Measurements from ENCODE around the gene KNSTRN. TPM values are rescaled to one million over a fixed set of nuclear protein-coding genes. Genes with fewer than 3 reads are reported as not detected.

KNSTRN gene
- total and polyA plus RNA-seq, 2 of the 8 experiments (the other 6 are each of a cell fraction or from before 2014, with no cell fraction given) = 25.1 to 79.4 TPM

- TF ChIP-seq CTBP2 (IDR thresholded peaks at IDR 0.05; ENCODE audit: borderline replicate concordance, insufficient read depth, insufficient read length, low read length) (no peak), POLR2AphosphoS5 (IDR thresholded peaks at IDR 0.05; ENCODE audit: low read depth, low read length) (no peak), HDAC2 (IDR thresholded peaks at IDR 0.05; ENCODE audit: borderline replicate concordance in 1 of 2, low read depth in 2 of 2, low read length in 2 of 2) (no peak; a peak in 1 of 4 replicates), RBBP5 (IDR thresholded peaks at IDR 0.05; ENCODE audit: borderline replicate concordance, low read depth, low read length) (peak; percentile 68), SUZ12 (IDR thresholded peaks at IDR 0.05; ENCODE audit: low read length) (no peak), POLR2A (IDR thresholded peaks at IDR 0.05; ENCODE audit: control extremely low read depth in 1 of 2, low read depth in 2 of 2, low read length in 2 of 2) (peak in 1 of 2 experiments; percentile 42; a peak in 1 of 3 replicates), ASH2L (IDR thresholded peaks at IDR 0.05; ENCODE audit: low read length) (peak; percentile 94), SIRT6 (IDR thresholded peaks at IDR 0.05; ENCODE audit: low read length) (no peak), CHD1 (IDR thresholded peaks at IDR 0.05; ENCODE audit: low read depth, low read length) (no peak), RXRA (IDR thresholded peaks at IDR 0.05; ENCODE audit: insufficient read depth, low read depth, low read length) (0 out of 2 replicates have a peak, but pooled peaks have one; percentile 50), PHF8 (conservative IDR thresholded peaks at IDR 0.05; ENCODE audit: low read depth, low read length) (peak; percentile 81), RFX5 (IDR thresholded peaks at IDR 0.05; ENCODE audit: borderline replicate concordance, low read depth, low read length) (no peak), YY1 (IDR thresholded peaks at IDR 0.05; ENCODE audit: low read depth, low read length) (peak; percentile 100), TEAD4 (IDR thresholded peaks at IDR 0.05; ENCODE audit: low read depth, low read length) (no peak), CBX8 (IDR thresholded peaks at IDR 0.05; ENCODE audit: borderline replicate concordance, low read depth, low read length) (no peak), ATF3 (IDR thresholded peaks at IDR 0.05; ENCODE audit: insufficient read depth, low read depth, low read length) (peak; percentile 91), CREB1 (IDR thresholded peaks at IDR 0.05) (peak; percentile 68), ATF2 (IDR thresholded peaks at IDR 0.05; ENCODE audit: low read length) (no peak), SP2 (IDR thresholded peaks at IDR 0.05; ENCODE audit: low read length) (no peak), KDM1A (IDR thresholded peaks at IDR 0.05; ENCODE audit: borderline replicate concordance, low read length) (no peak), EZH2 (IDR thresholded peaks at IDR 0.05; ENCODE audit: low read depth, low read length, severe bottlenecking) (no peak), CHD2 (IDR thresholded peaks at IDR 0.05; ENCODE audit: low read length) (no peak)
These were observed at the start of gene KNSTRN (continued) for GRCh38 chr15:40382580-40383456.

Measured in H1 (cell line).